Forelimb muscle (tissue), 1 donor: ENCODE data around the gene CYP2W1. TPM values are rescaled to one million over a fixed set of nuclear protein-coding genes. Genes with fewer than 3 reads are reported as not detected.

Experiments
- DNase-seq: peaks from one replicate; pipeline ENCODE4 v3.0.0-alpha.2; 2013; ENCODE audit warnings: low read depth
- polyA plus RNA-seq: library from polyadenylated mRNA; unstranded; fragments of 120-200 nt; gene quantifications from one replicate; pipeline ENCODE4 v1.2.1, GENCODE V29; 2013; ENCODE audit not compliant: insufficient read length

CYP2W1 gene
- polyA plus RNA-seq, 1 donor, result 0.59 TPM

DNA sequence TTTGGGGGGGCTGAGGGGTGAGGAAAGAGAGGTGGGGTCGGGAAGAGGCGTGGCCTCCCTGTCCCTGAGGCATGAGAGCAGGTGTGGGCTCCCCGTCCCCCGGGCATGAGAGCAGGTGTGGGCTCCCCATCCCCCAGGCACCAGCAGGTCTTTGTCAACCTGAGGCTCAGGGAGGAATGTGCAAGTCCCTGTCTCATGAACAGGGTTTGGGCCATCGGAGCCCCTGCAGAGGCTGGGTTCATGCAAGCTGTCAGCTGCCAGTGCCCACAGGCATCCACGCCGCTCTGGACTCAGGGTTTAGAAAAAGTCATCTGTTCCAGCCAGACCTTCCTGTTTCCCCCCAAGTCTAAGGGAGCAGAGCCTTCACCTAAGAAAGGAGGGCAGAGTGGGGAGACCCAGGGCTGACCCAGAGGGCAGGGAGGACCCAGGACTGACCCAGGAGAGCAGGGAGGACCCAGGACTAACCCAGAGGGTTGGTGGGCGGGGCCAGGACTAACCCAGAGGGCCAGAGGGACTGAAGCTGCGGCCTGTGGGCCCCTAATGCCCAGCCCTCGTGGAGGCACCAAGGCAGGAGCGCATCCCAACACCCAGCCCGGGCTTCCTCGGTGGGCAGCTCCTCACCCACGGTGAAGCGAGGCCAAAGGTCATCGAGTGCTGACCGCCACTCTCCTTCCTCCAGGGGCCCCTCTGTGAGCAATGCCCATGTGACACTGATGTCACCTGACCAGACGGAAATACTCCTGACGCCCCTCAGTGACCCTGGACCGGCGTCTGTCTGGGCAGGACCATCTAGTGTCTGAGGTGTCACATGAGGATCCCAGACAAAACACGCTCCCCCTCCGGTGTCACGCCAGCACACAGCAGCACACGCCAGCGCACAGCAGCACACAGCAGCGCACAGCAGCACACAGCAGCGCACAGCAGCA lies 32.5 kb downstream of the CYP2W1 start:
- no peak for DNase-seq

DNA sequence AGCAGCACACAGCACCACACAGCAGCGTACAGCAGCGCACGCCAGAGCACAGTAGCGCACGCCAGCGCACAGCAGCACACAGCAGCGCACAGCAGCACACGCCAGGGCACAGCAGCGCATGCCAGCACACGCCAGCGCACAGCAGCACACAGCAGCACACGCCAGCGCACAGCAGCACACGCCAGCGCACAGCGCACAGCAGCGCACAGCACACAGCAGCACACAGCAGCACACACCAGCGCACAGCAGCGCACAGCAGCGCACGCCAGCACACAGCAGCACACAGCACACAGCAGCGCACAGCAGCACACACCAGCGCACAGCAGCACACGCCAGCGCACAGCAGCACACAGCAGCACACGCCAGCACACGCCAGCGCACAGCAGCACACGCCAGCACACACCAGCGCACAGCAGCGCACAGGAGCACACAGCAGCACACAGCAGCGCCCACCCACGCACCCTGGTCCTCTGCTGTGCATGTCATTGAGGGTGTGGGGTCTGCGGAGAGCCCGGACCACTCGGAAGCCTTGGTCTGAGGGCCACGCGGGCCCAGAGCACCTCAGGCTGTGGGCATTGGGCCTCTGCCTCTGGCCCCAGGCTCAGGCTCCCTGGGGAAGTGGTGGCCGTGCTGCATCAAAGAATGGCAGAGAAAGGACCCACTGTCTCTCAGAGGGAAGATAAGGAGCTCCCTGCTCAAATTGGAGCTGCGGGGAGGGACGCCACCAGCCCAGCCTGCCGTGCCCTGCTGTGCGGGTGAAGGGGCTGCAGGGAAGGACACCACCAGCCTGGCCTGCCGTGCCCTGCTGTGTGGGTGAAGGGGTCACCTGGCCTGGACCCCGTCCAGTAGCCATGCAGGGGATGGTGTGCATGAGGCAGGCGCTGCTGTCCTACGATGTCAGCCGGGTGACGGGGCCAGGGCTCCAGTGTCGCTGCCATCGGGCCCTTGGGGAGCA lies 33.9 kb downstream of the CYP2W1 start:
- DNase-seq, result no peak

DNA sequence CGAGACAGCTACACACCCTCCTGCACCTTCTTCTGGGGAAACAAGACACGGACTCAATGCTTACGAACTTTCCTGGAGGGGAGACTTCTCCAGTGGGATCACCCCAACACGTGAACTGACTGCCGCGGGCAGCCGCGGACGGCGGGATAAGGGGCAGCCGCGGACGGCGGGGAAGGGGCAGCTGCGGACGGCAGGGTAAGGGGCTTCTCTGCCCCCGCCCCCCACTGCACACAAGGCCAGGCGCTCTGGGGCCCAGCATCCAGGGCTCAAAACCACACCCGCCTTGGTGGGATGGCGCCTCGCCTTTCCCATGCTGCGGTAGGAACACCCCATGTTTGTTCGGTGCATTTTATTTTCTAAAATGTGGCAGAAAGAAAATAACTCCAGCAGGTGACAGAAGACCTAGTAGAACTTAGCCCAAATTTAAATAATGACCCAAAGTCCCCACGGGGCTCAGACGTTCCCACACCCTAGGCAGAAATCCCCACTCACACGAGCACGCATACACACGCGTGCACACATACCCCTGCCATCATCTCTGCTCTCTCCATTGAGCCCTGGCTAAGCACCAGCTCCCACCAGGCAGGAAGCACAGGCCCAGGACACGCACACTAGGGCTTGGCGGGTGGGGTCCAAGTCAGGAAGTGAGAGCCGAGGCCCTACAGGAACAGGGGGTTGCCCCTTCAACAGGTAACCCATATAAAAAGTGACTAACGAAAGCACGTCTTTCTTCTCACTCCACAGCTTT lies 34.8 kb downstream of the CYP2W1 start:
- no peak for DNase-seq

DNA sequence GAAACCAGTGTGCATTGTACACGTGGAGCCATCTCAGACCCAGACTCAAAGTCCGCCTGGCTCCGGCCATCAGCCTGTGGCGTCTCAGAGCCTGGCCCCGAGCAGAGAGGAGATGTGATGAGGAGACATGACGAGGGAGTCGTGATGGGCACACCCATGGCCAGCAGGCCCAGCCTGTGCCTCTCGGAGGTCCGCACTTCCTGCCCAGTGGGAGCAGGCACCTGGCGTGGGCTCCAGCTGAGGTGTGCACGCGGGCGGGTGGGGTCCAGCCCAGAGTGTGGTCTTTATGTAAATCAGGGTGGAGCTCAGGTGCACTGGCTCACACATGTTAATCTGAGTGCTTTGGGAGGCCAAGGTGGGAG lies 35.3 kb downstream of the CYP2W1 start:
- no peak for DNase-seq

DNA sequence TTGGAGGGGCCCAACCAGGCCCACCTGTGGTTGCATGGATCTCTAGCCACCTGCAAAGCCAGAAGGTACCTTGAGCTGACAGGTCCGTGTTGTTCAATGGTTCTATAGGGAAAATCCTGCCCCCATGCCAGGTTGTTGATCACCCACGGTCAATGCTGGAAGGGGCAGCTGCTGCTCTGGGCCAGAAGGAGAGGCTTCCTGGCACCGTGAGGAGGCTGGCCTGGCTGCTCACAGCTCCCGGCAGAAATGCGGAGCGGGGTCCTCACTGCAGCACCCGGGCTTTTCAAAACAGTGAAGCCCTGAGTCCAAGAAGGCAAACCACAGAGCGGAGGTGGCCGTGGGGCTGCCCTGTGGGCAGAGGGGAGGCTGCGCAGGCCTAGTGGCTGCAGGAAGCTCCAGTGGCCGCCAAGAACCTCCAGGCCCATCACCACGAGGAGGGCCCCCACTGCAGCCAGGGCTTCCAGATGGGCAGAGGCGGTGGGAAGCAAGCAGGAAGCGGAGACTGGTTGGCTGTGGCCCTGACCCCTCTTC lies 36.3 kb downstream of the CYP2W1 start:
- no peak for DNase-seq

- no peak for DNase-seq
Observed at GRCh38 chr7:1019789-1020610, 37.0 kb downstream of the CYP2W1 start.

- no peak for DNase-seq
Observed at GRCh38 chr7:1020849-1021251, 37.9 kb downstream of the CYP2W1 start.

DNA sequence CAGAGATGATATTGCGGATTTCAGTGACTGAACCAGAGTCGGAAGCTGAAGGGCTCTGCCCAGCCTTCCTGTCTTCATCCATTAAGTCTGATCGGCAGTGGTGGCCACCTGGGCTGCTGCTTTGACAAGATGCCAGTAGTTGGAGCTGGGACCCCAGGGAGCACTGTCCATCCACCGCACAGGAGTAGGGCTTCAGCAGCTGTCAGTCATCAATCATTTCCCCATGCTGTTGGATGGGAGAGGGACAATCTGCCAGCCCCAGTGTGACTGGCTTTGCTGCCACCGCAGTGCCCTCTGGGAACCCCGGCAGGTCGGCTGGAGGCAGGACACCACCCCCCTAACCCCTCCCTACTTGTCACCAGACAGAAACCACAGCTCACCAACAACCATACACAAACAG lies 38.4 kb downstream of the CYP2W1 start:
- no peak for DNase-seq

- DNase-seq, result no peak
Observed at GRCh38 chr7:1021931-1022330, 39.0 kb downstream of the CYP2W1 start.

GRCh38 chr7:1022356-1022755 lies 39.4 kb downstream of the CYP2W1 start:
- DNase-seq, result no peak

DNA sequence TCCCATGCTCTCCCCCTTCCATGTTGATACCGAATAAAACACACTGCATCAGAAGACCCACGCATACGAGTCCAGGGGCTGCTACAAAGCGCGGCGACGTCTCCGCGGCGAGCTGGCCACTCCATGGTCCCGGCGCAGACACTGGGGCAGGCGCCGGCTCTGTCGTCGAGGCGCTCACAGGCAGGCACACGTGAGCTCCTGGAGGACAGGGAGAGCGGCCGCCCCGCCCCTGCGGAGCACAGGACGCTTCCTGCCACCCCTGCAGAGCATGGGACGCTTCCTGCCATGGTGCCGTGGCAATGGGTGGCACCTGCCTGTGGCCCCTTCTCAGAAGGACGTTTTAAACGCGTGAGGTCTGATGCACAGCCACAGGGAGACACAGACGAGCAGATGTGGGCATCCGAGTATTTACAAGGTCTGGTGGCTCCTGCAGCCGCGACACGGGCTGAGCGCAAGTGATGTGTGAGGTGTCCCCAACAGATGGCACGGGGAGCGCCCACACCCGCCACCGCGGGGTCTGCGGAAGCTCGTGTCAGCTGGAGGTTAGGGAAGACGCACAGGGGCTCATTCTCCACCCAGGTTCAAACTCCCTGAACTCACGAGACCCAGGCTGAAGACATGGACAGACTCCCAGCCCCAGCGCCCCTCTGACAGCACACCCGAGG lies 40.0 kb downstream of the CYP2W1 start:
- DNase-seq, result no peak

DNA sequence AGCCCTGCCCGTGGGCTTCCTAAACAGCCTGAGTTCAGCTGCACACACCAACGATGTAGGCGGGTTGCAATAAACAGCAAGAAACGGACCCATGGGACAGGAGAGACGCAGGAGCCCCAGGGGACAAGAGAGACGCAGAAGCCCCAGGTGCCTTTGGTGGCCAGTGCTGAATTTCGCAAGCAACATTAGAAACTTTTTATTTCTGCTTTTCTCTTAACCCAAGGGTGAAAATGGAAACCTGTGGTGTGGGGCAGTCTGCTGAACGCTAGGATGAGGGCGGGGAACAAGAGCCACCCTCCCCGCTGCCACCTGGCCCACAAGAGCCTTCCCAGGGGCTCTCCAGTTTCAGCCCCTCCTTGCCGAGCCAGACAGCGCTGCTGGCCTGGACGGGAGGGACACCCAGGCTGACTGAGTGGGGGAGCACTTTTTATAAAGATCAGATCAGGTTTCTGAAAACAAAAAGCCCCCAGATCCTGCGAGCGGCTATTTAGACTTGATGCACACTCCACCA lies 41.4 kb downstream of the CYP2W1 start:
- DNase-seq, result no peak

DNA sequence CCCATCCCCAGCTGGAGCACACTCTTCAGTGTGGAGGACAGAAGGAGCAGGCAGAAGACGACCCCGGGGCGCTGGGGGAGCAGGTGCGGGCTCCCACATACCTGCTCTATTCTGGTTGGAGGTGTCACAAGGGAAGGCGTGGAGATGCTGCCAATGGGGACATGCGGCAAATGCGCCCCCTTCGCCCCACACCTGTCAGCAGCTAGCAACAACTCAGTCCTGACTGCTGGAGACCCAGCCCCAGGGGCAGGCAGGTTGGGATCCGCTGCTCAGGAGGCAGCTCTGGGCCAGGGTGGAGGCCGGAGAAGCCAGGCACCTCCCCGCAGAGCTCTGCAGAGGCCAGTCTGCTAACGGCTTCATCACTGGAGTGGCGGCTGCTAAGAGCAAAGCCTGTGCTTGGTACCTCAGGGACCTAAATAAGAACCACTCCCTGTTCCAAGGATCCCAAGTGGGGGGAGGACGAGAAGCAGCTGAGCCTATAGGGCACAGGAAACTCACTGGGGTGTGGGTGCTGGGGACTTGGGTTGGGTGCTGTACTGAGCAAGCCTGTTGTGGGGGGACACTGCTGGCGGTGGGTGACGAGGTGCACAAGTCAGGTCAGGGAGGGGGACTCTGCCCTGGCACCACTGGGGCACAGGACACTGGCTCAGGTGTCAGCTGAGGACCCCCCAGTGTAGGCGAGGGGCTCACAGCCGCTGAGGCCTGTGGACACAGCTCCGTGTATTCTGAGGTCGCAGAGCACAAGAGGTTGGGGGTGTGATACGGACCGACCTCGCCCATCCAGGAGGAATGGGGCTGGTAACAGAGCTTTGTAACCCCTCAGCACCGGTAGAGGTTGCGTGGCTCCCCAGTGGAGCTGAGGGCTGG lies 42.1 kb downstream of the CYP2W1 start:
- DNase-seq, result no peak

- DNase-seq, result no peak
Observed at GRCh38 chr7:1025743-1026581, 43.0 kb downstream of the CYP2W1 start.

GRCh38 chr7:1026721-1027161 lies 43.8 kb downstream of the CYP2W1 start:
- DNase-seq, result no peak

DNA sequence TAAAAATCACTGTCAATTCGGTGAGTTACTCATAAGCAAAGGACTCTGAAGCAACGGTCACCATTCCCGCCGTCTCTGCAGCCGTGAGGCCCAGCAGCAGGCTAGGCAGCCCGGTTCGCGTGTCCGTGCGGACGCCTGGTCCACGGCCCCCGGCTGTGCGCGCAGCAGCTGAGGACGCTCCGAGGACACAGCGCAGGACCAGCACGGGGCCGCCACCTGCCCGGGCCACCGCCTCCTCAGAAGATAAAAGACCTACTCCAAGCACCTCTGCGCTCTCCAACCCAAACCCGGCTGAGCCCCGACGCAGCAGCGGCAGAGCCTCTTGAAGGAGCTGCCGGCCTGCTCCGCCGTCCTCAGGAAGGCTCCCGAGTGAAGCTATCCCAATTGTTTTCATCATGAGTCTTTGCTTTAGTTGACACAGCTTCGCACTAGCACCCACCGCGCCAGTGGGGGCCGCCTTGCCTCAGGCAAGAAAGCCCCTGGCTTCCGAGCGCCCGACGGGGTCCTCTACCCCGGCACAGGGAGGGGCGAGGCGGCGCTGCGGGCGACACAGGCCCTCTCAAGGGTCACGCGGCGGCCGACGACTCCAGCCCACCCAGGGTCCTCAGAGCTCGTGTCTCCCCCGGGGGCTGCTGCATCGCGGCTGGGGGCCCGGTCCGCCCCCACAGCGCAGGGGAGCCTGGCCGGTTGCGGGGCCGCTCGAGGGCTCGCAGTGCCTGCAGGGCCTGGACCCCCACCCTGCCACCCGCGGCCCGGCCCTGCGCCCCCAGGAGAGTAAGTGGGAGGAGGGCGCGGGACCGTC lies 44.5 kb downstream of the CYP2W1 start:
- DNase-seq, result no peak
